NCI-H446 (cell line): Measurements from ENCODE around the gene POLD4.
"Not testable (repeated sequence)": the region's sequence is repeated elsewhere in the genome, so short reads cannot be mapped to it uniquely, and the experiment has no call there.

Source experiments
- DNase-seq, 2 experiments: peaks; one replicate each; lab custom pipeline; 2025; lab: John Stamatoyannopoulos, UW

Gene POLD4

DNA sequence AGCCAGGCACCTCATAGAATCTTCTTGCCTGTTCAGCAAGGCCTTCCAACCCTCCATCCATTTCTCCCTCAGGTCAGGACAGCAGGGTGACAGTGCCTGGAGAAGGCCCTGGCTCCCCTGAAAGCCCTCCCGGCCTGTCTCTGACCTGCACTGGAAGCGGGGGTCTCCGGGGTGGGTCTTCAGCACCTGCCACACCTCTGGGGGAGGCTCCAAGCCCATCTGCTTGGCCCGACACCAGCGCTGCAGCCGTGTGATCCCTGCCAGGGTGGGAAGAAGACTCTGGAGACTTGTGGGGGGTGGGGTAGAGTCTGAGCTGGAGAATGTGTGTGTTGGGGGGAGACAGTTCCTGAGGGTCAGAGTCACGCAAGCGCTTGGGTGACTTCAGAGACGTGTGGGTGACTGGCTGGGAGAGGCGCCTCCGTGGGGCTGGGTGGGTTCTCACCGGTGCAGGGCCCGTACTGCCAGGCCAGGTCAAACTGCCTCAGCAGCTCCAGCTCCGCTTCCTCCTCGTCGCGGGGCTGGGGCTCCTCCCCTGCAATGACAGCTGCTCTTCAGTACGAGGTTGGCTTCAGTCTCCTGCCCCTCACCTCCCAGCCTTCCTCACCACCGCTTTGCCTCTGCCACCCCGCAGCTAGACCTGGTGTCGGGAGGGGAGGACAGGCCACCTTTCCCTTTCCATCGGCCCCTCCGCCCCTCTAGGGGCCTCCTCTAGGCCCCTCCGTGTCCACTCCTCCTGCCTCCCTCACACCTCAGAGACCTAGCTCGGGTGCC is 615 bp downstream of the POLD4 start:
- DNase-seq, result no peak

DNA sequence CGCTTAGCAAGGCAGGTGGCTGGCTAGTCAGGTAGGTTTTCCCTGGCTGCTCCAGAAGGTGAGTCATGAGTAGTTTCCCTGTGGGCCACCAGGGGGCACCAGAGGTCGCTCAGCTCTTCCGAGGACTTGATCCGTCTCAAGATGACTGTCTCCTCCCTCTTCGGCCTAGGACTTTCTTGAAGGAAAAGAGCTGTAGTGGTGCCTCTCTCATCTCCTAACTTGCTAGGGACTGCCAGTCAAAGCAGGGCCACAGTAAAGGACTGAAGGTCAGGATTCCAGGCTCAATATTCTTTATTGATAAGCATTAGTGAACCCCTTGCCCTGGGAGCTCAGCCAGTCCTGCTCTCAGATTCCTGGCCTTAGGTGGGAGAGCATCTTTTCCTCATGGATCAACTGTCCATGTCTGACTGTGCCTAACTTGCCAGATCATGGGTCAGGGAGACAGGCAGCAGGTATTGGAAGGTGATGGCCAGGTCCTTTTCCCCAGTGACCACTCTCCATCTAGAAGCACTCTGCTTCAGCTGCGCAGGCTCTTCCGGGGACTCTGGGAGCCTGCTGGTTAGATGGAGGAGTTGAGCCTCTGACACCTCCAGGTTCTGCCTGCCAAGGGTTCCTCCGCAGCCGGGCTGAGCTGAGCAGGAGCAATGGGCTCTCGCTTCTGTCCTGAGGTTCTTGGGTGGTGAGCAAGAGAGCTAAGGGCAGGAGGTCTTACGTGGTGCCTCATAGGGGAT is 1.9 kb downstream of the POLD4 start:
- DNase-seq, result peak; percentile 12 to 71

GRCh38 chr11:67349928-67350465 is 3.3 kb downstream of the POLD4 start:
- DNase-seq, result no peak

GRCh38 chr11:67349457-67349856 is 3.9 kb downstream of the POLD4 start:
- no peak for DNase-seq

DNA sequence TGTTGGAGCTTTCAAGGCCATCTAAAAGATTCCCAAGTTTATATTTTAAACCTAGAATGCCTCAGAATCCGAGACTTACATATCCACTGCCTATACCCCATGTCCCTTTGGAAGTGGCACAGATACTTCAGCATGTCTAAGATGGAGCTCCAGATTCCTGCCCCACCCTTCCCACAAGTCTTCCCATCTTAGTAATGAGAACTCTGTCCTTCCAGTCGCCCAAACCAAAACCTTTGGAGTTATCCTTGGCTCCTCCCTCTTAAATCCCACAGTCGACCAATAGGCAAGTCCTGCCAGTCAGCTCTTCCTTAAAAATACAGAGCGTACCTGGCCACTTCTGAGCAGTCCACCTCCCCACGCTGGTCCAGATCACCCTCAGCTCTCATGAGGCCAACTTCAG is 4.3 kb downstream of the POLD4 start:
- DNase-seq, result no peak

- DNase-seq, result no peak
Measured at GRCh38 chr11:67347964-67348749, 5.2 kb downstream of the POLD4 start.

- no peak for DNase-seq
Measured at GRCh38 chr11:67345920-67346819, 7.2 kb downstream of the POLD4 start.

GRCh38 chr11:67345247-67345919 is 8.0 kb downstream of the POLD4 start:
- no peak for DNase-seq

GRCh38 chr11:67344264-67344663 is 9.1 kb downstream of the POLD4 start:
- DNase-seq, result no peak

- DNase-seq, result no peak
Measured at GRCh38 chr11:67337257-67337656, 16.1 kb downstream of the POLD4 start.

DNA sequence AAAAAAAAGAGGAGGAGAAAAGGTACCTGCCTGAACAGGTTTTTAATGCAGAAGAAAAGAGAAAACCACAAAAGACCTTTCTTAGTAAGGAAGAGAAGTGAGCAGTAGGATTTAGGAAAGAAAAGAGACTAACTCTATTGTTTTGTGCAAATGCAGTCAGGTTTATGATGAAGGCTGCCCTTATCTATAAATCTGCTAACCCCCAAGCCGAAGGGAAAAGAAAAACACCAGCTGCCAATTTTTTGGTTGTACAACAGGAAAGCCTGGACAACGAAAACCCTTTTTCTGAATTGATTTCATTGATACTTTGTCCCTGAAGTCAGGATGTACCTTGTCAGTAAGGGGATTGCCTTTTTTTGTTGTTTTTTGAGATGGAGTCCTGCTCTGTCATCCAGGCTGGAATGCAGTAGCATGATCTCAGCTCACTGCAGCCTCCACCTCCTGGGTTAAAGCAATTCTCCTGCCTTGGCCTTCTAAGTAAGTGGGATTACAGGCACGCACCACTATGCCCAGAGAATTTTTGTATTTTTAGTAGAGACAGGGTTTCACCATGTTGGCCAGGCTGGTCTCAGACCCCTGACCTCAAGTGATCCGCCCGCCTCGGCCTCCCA is 21.2 kb downstream of the POLD4 start:
- DNase-seq, result no peak

GRCh38 chr11:67323526-67323925 is 29.8 kb downstream of the POLD4 start:
- DNase-seq, result no peak

DNA sequence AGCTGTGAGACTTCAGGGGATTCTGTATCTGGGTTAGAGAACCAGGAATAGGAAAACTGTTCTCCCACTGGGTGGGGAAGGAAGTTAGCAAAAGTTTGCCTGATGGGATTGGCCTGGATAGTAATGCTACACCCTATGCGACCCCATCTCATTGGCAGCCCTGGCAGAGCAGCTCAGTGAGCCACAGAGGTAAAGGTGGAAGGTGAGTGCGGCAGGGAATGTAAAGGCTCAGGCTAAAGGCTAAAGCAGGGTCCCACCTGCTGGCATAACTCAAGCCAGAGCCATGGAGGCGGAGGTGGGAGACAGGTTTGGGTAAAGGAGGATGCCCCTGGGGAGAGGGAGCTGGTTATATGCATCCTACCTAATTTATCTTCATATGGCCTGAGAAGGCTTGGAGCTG is 31.3 kb downstream of the POLD4 start:
- DNase-seq, result no peak

DNA sequence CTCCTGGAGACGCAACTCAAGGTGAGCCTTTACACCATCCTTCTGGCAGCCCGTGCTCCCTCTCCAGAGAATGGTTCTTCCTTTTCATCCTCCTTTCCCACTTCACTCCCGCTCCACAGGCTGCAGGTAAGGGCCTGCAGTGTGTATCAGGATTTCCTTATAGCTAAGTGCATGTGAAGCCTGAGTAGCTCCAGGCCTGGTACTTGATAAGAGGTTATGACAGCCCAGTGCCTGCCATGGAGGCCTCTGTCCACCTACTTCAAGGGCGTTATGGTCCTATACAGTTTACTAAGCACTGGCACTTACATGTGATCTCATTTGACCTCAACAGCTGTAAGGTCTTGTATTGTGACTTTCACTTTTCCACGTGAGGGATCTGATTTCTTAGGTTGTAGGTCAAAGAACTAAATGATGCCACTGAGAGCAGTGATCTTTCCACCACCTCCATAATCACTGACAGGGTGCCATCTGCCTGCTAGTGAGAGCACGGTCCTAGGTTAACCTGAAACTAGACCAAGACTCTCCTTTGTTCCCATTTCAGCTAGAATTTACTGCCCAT is 32.0 kb downstream of the POLD4 start:
- no peak for DNase-seq

- no peak for DNase-seq
Measured at GRCh38 chr11:67320691-67321090, 32.7 kb downstream of the POLD4 start.

- no peak for DNase-seq
Measured at GRCh38 chr11:67320011-67320410, 33.3 kb downstream of the POLD4 start.

DNA sequence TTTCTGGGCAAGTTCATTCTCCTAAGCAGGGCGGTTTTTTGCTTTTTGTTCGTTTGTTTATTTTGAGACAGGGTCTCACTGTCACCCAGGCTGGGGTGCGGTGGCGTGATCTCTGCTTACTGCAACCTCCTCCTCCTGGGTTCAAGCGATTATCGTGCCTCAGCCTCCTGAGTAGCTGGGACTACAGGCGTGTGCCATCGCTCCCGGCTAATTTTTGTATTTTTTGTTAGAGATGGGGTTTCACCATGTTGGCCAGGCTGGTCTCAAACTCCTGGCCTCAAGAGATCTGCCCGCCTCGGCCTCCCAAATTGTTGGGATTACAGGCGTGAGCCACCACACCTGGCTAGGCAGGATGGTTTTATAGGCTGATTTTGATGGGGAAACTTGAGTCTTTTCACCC is 34.5 kb downstream of the POLD4 start:
- not testable (repeated sequence) for DNase-seq

GRCh38 chr11:67317888-67318555 is 35.3 kb downstream of the POLD4 start:
- DNase-seq, result no peak

DNA sequence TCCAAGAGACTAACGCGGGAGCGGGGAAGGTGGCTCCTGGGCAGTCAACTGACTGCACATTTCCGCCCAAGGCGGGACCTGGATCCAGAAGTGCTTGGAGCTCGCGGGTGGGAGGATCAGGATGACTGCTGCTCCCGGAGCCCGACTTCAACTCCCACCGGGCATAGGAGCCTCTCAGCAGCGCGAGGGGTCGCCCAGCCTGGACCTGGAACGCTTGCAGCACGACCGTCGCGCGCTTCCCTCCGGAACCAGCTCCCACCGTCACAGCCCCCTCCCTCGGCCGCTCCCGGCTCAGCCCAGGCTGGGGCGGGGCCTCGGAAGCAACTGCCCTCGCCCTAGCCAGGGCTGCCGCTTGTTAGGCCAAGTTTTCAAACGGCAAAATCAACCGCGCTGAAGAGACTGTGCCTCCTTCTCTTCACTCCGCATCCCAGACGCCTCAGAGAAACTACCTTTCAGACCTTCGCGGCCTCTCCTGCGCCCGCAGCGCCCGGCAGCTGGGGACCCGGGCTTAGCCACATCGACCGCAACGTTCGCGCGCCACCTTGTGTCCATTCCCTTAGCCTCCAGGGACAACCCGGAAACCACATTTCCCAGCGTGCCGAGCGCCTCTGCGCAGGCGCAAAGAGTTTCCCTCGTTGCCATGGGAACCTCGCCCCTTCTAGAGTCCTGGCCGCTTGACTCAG is 36.0 kb downstream of the POLD4 start:
- peak; percentile 96 to 99 for DNase-seq
